SK-MEL-5 (cell line): ENCODE results near the gene FGFBP3. TPM values are rescaled to one million over a fixed set of nuclear protein-coding genes. Genes with fewer than 3 reads are reported as not detected.

Source experiments
- DNase-seq: peaks from one replicate; pipeline ENCODE4 v3.0.0-alpha.2; 2016; ENCODE audit warnings: low read depth, low spot score
- in situ Hi-C: cut with HindIII; loops from 2 replicates; pipeline ENCODE4 v1.10.0; 2016; ENCODE audit warnings: low sequenced_read_pairs, high pct_unique_total_duplicates, low pct_unique_long_range_greater_than_20kb
- small RNA-seq, 2 experiments: library from RNA; depleted of rRNA; stranded (forward); fragments of <200 nt; gene quantifications; one replicate each; pipeline ENCODE3, GENCODE V24; 2014
- total RNA-seq: library from RNA; depleted of rRNA; stranded (reverse); fragments of >200 nt; shearing (Covaris generic); gene quantifications from 2 replicates; pipeline ENCODE4 v1.2.3, GENCODE V29; 2014; rRNA removed

Gene FGFBP3
- total RNA-seq, 1 experiment from 2014 or later, result 0.74 TPM

DNA sequence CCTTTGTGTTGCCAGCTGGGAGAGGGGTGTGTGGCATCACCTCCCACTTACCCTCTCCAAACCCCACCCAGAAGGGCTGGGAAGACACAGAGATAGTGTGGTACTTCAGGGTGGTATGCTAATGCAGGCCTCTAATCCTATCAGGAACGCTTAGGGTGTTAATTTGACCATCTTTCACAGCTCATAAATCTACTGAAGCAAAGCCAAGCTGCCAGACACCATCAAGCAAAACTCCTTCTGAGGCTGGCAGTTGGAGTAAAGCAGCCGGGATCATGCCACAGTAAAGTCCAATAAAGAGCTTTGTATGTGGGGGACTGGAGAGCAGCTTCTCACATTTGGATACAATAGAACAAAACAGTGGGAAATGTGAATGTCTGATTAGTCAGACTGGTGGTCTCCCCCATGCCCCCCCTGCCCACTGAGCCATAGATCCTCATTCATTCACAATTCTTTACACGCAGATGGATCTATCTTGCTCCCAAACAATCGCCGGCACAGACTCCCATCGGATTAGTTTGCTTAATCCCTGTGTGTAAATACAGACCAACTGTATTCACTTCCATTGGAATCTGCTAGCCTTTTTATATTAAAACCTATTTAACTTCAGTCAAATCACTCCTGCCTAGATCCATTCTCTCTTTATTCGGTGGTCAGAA, 29.6 kb downstream of the FGFBP3 start:
- no peak for DNase-seq
- in situ Hi-C loops, result no loop called here

DNA sequence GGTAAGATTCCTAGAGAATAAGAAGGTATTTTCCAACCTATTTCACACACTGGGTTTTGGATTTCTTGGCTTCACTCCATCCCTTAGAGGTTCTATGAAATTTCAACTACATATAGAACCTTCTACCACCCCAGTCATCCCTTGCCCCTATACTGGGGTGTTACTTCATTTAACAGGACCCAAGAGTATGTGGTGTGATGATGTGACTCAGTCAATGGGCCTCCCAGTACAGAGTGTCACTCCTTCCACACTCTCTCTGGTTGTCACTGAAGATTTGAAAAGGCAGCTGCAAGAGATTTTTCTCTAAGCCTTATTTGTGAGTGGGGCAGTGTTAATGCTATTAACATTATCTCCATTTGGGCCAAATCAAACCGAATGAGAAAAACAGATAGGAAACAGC, 33.5 kb downstream of the FGFBP3 start:
- no peak for DNase-seq
- in situ Hi-C loops, result no loop called here

- no peak for DNase-seq
- in situ Hi-C loops, result no loop called here
Observed at GRCh38 chr10:91875156-91875555, 34.1 kb downstream of the FGFBP3 start.

- in situ Hi-C loops, result no loop called here
- DNase-seq, result no peak
Observed at GRCh38 chr10:91865562-91866081, 43.7 kb downstream of the FGFBP3 start.

- in situ Hi-C loops, result no loop called here
- no peak for DNase-seq
Observed at GRCh38 chr10:91864744-91865143, 44.5 kb downstream of the FGFBP3 start.

GRCh38 chr10:91864099-91864498, 45.2 kb downstream of the FGFBP3 start:
- in situ Hi-C loops, result no loop called here
- no peak for DNase-seq

- DNase-seq, result no peak
- in situ Hi-C loops, result no loop called here
Observed at GRCh38 chr10:91860885-91861284, 48.4 kb downstream of the FGFBP3 start.

DNA sequence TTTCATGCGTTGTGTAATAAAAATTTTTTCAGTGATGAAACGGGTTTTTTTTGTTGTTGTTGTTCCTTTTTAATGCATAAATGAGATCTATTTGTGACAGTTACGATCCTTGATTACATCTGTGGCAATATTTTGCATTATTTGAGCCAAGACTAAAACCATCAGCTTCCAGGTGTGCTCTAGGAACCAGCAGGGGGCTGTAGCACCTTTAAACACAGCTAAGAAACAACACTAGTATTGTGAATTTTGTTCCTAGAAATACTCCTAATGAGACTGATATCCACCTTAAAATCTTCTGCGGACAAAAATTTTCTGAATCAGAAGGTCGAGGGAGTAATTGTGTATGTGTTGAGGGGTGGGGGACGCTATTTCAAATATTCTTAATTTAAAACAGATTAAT, 52.6 kb downstream of the FGFBP3 start:
- in situ Hi-C loops, result no loop called here
- peak; percentile 15 for DNase-seq

Small RNA genes lying within 50 kb of the gene (small RNA-seq; reads per million reads assigned to genes)
- 0 reads per million in 2 experiments for gene AL359198.2

Other genes starting within 250 kb of the FGFBP3 start
- gene TNKS2, start 111.1 kb downstream of the FGFBP3 start, total RNA-seq, result 34.3 and 34.4 TPM in 2 replicates
- 24.3 and 24.6 TPM in 2 replicates for gene BTAF1, start 14.3 kb upstream of the FGFBP3 start, total RNA-seq